ENCODE measurements around the gene CHPF2.

CHPF2 gene

DNA sequence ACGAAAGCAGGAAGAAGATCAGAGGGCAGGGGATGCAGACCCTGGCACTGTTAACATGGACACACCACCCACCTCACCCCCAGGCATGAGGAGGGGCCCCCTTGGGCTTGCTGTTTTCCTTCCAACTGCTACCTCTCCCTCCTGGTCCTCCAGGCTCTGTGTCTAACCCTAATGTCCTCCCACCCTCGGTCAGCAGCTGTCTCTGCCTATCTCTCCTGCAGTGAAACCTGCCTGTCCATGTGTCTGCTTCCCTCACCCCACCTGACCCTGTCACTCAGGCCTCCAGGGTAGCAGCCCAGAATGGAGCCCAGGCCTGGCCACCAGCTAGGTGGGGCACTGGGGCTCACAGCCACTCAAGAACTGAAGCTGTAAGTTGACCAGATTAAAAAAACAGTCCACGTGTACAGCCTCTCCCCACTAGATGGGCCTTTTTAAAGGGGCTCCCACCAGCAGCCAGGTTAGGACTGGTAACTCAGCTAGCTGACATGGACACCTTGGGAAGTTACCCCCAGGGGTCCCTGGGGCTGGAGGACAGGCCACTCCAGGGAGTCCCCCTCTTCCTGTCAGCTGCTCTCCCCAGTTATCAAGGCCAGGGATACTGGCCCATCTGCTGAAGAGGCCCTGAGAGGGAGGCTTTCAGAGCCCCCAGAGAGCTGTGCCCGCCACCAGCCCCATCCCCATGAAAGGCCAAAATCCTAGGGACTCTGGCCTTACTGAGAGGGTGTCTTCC is 14.7 kb downstream of the CHPF2 start:
- no peak for DNase-seq (ENCODE audit: low spot score)

GRCh38 chr7:151247611-151248345 is 15.5 kb downstream of the CHPF2 start:
- DNase-seq (ENCODE audit: low spot score): no peak

DNA sequence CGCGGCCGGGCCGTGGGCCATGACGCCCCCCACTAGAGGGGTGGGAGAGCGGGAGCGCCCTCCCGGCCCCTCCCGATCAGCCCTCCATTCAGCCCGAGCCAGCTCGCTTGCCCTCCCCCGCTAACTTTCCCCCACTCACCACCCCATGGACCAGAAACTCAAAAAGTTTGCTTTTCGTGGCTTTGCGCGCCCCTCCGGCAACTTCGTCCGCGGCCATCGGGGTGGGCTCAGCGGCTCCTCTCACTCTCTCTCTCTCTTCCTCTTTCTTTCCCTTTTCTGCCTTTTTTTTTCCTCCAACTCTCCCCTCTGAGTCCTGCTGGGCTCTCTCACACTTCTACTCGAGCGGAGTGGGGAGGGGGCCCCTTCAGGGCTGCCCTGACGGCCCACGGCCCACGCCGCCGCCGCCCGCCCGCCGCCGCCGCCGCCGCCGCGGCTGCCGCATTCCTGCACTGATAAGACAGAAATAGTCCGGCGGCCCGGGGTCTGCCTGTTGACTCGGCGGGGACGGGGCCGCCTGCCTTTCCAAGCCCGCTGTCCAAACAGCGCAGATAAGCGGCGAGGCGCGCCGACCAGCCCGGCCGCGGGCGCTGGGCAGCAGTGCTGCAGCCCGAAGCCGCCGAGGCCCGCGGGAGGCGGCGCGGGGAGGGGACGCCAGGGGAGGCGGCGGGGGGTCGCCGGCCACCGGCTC is 16.2 kb downstream of the CHPF2 start, which contains the start of gene SMARCD3:
Gene SMARCD3 (minus strand): TSS at position 349 of the 688 bp plus-strand sequence. CDS start 132 bp downstream, at position 217.
- peak; percentile 60 for DNase-seq (ENCODE audit: low spot score)

GRCh38 chr7:151249034-151249731 is 16.9 kb downstream of the CHPF2 start:
- peak; percentile 72 for DNase-seq (ENCODE audit: low spot score)

GRCh38 chr7:151249732-151250072 is 17.4 kb downstream of the CHPF2 start:
- no peak for DNase-seq (ENCODE audit: low spot score)

DNA sequence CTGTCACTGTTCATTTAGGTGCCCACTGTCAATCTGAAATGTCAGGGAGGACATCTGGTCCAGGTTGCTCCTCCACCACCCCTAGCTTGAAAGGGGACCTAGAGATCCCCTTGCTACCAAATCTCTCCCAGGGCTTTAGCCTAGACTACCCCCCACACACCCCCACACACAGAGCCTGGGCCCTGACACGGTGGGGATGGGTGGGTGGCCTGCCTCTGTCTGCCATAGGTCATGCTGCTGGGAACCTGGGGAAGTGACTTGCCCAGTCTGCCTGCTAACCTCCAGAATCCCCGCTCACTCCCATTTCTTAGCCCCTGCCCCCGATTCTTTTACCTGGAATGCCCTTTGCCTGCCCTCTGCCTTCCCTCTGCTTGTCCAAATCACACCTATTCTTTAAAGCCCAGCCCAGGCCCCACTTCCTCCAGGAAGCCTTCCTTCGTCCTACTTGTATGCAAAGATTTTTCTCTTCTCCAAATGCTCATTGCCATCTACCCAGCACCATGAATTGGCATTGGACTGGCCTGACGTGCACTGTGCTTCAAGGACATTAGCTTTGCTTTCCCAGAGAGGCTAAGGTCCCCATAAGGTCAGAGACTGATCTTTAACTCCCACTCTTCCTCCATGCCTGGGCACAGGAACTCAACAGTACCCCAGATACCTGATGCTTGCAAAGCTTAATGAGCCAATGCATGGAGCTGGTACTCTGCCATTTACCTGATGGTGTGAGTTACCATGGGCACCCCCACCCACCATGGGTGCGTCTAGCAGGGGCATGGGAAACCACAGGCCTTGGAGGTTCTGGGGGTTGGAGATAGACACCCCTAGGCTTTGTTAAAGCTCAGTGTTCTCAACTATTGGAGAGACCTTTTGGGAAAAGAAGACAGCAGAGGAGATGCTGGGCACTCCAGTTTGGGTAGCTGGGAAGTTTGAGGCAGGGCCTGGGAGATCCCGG is 18.2 kb downstream of the CHPF2 start:
- DNase-seq (ENCODE audit: low spot score): no peak

DNA sequence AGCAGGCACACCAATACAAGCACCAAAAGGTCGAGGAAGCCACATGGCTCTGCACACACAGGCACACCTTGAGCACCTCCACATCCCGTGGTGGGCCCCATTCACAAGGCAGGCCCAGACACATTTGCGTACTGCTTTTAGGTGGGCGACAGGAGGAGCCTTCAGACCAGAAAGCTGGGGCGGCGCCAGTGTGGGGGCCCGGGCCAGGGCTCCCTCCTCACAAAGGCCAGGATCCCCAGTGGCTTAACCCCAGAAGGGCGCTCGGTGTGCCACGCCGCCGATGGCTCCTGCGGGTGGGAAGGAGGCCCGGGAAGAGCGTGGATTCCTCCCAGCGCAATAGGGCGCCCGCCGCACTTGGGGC is 19.0 kb downstream of the CHPF2 start:
- DNase-seq (ENCODE audit: low spot score): no peak

- peak; percentile 66 for DNase-seq (ENCODE audit: low spot score)
Measured at GRCh38 chr7:151251689-151252560, 19.6 kb downstream of the CHPF2 start.

- no peak for DNase-seq (ENCODE audit: low spot score)
Measured at GRCh38 chr7:151252561-151252835, 20.2 kb downstream of the CHPF2 start.

DNA sequence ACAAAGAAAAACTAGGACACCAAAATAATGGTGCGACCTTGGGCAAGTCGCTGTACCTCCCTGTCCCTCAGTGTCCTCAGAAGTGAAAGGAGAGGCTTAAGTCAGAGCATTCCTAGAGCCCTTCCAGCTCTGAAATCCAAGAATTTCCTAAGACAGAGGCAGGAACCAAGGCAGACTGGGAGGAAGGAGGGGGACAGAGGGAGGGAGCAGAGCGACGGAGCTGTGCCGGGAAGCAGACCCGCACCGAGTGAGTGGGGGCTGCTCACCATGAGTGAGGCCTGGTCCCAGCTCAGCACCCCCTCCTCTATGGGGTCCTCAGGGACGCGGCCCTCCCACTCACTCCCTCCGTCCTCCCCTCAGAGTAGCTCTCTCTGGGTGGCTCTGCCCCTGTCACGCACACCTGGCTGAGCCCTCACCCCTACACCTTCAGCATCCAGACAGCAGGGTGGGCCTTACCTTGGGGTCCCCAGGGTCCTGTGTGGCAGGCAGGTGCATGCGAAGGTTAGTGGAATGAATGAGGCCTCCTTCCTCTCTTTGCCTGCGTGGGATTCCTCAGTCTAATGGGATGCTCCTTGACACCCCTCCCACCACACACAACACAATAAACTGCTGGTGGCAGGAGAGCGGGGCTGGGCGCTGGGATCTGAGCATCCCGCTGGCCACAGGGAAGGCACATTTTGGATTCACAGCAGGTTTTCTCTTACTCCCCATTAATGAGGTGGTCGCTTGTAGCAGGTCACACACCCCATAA is 20.9 kb downstream of the CHPF2 start:
- no peak for DNase-seq (ENCODE audit: low spot score)

- no peak for DNase-seq (ENCODE audit: low spot score)
Measured at GRCh38 chr7:151254316-151254715, 22.0 kb downstream of the CHPF2 start.

DNA sequence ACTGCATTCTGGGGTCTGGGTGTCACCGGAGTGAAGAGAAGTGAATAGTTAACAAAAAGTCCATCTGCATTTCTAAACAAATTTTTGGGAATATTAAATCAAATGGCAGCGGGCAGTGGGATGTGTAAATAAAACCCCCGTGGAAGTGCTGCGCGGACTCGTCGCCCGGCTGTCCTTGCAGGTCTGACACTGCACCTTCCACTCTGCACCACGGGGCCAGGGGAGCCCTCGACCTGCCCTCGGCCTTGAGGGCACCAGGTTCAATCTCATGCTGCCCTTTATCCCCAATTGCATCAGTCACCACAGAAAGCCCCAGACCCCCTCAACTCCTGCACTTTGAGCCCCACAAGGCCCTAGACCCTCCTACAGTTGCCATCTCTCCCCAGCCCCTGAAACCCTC is 22.6 kb downstream of the CHPF2 start:
- no peak for DNase-seq (ENCODE audit: low spot score)

DNA sequence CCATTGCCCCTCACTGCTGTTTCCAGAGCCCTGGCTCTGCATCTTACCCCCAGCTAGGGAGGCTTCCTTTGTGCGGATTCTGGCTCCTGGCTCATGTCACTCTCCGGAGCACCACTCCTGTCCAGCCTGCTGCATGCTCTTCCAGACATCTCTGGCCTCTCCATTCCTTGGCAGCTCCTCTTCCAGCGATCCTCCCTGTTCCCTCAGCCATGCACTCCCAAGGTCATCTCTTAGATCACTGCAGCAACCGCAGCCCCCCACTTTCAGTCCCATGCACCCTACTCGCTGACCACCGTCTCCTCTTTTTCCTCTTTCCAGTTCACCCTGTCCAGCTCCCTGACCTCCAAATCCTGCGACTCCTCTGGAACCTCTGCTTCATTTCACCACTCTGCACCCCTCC is 23.1 kb downstream of the CHPF2 start:
- no peak for DNase-seq (ENCODE audit: low spot score)

DNA sequence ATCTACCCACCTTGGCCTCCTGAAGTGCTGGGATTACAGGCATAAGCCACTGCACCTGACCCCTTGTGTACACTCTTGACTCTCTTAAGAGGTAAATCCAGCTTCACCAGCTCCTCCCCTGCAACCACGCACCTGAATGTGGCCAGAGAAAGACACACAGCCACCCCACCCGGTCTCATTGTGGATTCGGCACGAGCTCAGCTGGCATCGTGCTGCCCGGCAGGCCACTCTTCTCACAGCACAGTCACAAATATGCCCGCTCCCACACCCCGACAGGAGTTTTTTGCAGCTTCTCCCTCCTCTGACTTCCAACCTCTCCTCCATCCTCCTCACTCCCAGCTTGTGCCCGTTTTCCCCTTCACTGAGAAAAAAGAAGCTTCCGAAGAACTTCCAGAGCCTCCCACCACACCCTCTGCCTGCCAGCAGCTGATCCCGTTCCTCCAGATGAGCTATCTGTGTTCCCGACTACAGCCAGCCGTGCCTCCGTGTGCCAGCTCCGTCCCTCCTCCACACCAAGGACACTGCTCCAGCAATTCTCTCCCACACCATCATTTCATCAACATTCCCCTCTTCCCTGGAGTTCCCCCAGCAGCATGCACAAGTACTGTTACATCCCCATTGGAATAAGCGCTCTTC is 24.2 kb downstream of the CHPF2 start:
- no peak for DNase-seq (ENCODE audit: low spot score)

GRCh38 chr7:151257990-151258389 is 25.7 kb downstream of the CHPF2 start:
- no peak for DNase-seq (ENCODE audit: low spot score)

DNA sequence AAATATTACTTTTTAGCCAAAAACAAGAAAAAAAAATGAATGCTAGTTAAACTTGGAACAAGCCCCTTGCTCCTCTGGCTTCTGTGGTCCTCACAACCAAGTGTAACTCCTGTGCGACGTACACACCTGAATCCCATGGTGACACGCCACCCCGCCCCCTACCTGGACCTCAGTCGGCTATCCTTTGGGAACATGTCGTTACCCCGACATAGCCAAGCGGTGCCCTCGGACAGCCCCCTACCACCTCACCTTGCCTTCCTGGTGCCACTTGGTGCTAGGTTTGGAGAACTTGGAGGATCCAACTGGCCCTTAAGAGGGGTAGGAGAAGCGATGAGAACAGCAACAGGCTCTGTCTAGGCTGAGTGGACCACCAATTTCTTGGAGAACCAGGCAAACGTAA is 28.2 kb downstream of the CHPF2 start:
- no peak for DNase-seq (ENCODE audit: low spot score)

- no peak for DNase-seq (ENCODE audit: low spot score)
Measured at GRCh38 chr7:151260883-151261282, 28.6 kb downstream of the CHPF2 start.

- DNase-seq (ENCODE audit: low spot score): no peak
Measured at GRCh38 chr7:151261529-151261928, 29.2 kb downstream of the CHPF2 start.

GRCh38 chr7:151264615-151265014 is 32.3 kb downstream of the CHPF2 start:
- no peak for DNase-seq (ENCODE audit: low spot score)
